PC-3 (cell line): ENCODE results near the gene ARPP19.

Experiments
- CTCF ChIP-seq: fragments of 300-600 bp; sonication (generic); conservative IDR thresholded peaks from 2 replicates; pipeline ENCODE4 v1.5.1; 2017; ENCODE audit warnings: antibody characterized with exemption, low read depth, mild to moderate bottlenecking, low read length
- EZH2phosphoT487 ChIP-seq: fragments of 300-600 bp; sonication (generic); IDR thresholded peaks from 2 replicates; pipeline ENCODE4 v1.6.1; 2018; ENCODE audit warnings: mild to moderate bottlenecking, antibody characterized with exemption, low read length, borderline replicate concordance

- TF ChIP-seq CTCF (no peak), EZH2phosphoT487 (no peak)
Measured at GRCh38 chr15:52575072-52575471, 6.2 kb upstream of the ARPP19 start.
